HG03521 (cell line): ENCODE data around the gene FXYD3.
"Not testable (repeated sequence)": the region's sequence is repeated elsewhere in the genome, so short reads cannot be mapped to it uniquely, and the experiment has no call there.

ENCODE experiments used
- ATAC-seq: cut with Tn5 transposase; IDR thresholded peaks from one replicate; pipeline ENCODE4 v1.9.1; 2021; ENCODE audit warnings: mild to moderate bottlenecking, moderate library complexity; ENCODE audit not compliant: unreplicated experiment

FXYD3 gene

DNA sequence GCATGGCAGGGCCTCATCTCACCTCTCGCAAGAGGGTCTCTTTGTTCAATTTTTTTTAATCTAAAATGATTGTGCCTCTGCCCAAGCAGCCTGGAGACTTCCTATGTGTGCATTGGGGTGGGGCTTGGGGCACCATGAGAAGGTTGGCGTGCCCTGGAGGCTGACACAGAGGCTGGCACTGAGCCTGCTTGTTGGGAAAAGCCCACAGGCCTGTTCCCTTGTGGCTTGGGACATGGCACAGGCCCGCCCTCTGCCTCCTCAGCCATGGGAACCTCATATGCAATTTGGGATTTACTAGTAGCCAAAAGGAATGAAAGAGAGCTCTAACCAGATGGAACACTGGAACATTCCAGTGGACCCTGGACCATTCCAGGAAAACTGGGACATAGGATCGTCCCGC is 8.0 kb downstream of the FXYD3 start:
- no peak for ATAC-seq

DNA sequence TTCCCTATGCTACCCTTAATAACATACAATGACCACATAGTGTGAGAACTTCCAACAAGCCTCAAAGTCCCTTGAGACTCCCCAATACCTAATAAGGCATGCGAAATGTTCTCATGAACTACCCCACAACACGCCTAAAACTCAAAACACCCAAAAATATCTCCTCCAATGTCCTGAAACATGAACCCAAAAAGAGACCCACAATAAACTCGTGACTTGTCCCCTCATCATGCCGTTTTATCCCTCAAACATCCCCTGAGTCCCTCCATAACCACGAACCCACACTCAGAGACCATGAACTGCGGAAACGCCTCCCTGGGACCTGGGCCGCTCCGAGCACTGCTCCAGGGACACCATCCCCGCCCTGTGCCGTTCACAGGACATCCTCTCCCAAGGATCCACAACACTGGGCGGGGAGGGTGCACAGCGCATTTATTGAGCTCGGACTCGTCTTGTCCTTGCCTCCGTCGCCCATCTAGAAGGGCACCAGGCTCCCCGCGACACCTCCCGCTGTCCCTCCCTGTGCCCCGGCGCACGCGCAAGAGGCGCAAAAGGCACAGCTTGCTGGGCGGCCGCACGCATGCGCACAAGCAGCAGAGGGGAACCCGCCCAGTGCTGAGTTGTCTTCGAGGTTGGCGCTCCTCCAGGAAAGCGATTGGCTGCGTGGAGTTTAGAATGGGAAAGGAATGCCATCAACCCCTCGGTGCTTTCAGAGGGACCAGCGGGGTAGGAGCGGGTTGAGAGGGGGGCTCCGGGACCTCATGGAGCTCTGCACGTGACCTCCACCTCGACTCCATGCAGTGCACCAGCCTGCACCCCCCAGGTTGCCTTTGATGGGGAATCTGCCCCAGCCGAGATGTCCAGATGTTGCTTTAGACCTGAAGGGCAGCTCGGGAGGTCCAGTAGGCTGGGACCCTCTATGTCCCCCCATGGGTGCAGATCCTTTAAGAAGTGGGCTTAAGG is 8.8 kb downstream of the FXYD3 start:
- ATAC-seq, result peak; percentile 84

GRCh38 chr19:35125270-35125717 is 9.7 kb downstream of the FXYD3 start:
- ATAC-seq, result no peak

DNA sequence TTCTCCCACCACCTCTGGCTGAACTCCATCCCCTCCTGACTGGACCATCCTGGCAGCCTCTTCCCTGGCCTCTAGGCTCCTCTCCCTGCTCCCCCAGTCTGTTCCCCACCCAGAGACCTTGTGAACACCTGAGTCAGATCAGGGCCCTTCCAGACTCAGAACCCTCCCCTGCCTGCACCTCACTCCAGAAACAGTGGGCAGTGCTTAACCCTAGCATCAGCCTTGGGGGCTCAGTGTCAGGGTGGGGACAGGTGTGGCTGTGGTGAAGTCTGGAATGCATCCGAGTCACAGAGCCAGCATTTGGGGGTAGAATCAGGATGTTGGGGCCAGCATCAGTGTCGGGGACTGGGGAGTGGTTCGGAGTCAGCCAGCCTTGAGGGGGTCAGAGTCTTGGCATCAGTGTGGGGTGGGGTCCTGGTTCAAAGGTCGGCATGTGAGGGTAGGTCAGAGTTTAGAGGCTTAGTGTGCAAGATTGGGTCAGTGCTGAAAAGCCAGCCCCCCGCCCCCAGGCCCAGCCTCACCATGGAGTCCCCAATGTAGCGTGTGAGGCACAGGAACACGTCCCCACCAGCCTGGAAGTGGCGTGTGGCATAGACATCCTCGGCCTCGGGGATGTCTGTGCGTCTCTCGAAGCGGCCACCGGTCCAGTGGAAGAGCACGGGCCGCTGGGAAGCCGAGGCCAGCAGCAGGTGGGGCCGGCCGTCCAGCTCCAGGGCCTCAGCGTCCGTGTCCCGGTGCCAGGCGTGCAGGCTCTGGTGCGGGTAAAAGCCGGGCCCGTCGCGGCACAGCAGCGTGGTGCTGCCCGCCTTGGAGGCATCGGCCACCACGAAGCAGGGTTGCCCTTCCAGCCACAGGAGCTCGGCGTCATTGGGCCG is 10.4 kb downstream of the FXYD3 start:
- no peak for ATAC-seq

DNA sequence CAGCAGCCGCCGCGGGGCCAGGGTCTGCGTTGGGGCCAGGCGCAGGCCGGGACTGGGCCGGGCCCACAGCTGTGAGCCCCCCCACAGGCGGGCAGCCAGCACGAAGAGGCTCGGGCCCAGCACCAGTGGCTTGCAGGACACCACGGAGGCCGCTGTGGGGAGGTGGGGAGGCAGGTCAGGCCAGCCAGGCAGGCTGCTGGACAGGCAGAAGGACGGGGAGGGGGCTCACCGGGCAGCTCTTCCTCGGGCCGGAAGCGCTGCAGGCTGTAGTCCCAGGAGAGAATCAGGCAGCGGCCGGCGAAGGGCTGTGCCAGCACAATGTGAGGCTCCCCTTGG is 11.0 kb downstream of the FXYD3 start:
- ATAC-seq, result no peak

- no peak for ATAC-seq
Measured at GRCh38 chr19:35127871-35128270, 12.2 kb downstream of the FXYD3 start.

GRCh38 chr19:35128398-35129057 is 12.9 kb downstream of the FXYD3 start:
- ATAC-seq, result no peak

GRCh38 chr19:35129724-35130274 is 14.2 kb downstream of the FXYD3 start:
- ATAC-seq, result not testable (repeated sequence)

DNA sequence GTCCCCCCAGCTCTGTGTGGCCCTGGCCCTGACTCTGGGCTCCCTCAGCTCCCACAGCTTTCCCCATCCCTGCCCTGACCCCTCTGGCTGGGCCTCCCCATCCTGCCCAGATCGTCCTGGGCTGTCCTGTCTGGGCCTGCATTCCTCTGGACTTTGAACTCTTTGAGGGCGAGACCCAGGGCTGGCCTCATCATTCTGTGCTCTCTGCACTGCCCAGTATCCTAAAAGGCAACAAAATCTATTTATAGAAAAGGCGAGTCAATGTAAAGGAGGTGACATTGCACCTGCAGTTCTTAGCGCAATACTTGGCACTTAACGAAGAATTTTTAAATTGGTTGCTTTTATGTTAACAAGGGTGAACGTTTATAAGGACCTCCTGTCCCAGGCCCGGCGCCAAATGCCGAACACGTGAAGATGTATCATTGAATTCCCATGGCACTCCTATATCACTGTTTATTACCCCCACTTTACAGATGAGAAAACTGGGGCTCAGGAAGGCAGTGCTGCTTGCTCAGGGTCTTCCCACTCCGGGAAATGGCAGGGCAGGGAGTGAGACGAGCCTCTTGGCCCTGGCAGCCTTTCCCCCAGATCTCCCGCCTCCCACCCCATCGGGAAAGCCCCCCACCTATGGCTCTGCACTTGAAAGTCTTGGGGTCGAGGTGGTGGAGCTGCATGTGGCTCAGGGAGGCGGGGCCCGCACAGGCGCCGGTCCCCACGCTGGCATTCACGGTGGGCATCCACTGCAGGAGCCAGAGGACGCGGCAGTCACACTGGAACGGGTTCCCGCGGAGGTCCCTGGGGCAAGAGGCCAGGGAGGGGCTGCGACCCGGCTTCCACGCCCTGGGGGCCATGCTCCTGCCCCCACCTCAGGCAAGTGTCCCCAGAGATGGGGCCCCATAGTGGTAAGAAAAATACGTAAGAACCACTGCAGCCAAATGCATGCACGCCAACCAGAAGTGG is 15.4 kb downstream of the FXYD3 start:
- ATAC-seq, result no peak

- ATAC-seq, result no peak
Measured at GRCh38 chr19:35132254-35132653, 16.6 kb downstream of the FXYD3 start.

- ATAC-seq, result no peak
Measured at GRCh38 chr19:35133826-35134225, 18.2 kb downstream of the FXYD3 start.

GRCh38 chr19:35134601-35135242 is 19.1 kb downstream of the FXYD3 start, which contains the start of gene LGI4:
LGI4 (minus strand) TSS chr19:35135059; CDS start chr19:35134680, 379 bp downstream.
- no peak for ATAC-seq

GRCh38 chr19:35135389-35135909 is 19.8 kb downstream of the FXYD3 start:
- no peak for ATAC-seq

- ATAC-seq, result no peak
Measured at GRCh38 chr19:35136231-35136630, 20.6 kb downstream of the FXYD3 start.

DNA sequence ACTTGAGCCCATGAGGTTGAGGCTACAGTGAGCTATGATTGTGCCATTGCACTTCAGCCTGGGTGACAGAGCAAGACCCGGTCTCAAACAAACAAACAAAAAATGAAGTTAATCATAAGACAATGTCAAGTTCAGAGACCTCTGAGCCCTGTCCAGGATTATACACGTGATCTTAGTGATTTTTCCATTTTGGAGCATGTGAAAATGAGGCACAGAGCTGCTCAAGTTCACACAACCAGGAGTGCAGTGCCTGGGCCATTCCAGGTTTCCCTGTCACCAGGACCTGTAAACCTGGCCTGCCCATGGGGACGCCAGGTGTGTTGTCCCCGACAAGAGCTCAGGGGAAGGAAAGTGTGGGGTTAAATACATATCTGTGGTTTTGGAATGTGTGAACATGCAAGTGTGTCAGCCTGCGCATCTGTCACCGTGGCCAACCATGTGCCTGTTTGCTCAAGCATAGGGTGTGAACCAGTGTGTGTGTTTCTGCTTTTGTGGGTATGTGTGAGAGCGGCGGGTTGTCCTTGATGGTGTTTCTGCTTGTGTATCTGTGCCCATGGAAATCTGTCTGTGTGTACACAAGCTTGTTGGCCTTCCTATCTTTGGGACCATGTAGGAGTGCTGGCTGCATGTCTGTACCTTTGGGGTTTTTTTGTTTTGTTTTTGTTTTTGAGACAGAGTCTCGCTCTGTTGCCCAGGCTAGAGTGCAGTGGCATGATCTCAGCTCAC is 21.5 kb downstream of the FXYD3 start:
- ATAC-seq, result no peak

DNA sequence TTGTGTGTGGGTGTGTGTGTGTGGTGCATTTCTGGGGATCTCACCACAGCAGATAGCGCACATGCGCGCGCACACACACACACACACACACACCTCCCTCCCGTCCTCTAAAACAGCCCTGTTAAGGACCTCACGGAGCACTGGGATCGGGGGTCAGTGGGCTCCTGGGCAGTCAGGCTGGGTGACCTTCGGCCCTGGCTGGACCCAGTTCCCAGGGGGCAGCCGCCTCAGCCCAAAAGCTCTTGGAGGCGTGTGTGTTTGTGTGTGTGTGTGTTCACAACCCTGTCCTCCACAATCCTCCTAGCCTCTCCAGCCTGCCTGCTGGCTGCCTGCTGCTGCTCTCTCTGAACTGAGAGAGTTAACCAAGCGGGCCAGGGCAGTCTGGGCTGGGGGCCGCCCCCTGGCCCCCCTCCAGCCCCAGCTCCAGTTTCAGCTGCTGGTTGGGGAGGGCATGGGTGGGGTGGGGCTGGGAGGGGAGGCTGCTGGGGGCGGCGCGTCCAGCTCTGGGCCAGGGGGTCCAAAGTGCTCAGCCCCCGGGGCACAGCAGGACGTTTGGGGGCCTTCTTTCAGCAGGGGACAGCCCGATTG is 22.8 kb downstream of the FXYD3 start, which contains the start of gene FXYD1:
TSS of gene FXYD1 (plus strand) at position 520 of the 588 bp plus-strand sequence. CDS start 1,256 bp downstream, outside the sequence.
- ATAC-seq, result no peak

DNA sequence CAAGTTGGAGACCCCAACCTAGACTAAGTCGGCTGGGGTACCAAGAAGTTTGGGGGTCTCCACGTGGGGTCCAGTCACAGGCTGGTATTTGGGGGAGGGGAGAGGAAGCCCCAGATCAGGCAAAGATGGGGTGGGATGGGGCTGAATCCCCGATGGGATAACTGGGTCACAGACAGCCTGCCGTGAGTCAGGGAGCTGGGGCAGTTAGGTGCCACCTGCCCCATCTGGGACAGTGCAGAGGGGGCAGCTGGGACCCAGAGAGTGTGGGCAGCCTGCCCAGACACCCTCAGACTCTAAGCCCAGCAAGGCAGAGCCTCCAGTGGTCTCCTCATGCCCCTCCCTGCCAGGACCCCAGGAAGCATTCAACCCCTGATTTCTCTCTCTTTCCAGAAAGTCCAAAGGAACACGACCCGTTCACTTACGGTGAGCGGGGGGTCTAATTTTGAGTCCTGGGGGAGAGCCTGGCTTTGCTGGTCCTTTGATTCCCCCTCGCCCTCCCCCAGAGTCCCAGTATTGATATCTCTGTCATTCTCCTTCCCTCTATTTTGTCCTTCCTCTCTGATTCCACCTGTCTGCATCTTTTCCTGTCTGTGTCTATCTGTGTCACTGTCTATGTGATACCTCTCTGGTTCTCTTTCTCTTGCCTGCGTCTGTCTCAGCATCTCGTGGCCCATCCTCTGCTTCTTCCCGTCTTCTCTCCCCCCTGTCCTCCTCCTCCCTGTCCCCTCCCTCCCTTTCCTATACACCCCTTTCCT is 24.8 kb downstream of the FXYD3 start:
- ATAC-seq, result no peak
